PC-3 (cell line): Measurements from ENCODE around the gene HHIP.

ENCODE experiments used
- CTCF ChIP-seq: fragments of 300-600 bp; sonication (generic); conservative IDR thresholded peaks from 2 replicates; pipeline ENCODE4 v1.5.1; 2017; ENCODE audit warnings: antibody characterized with exemption, low read depth, mild to moderate bottlenecking, low read length
- EZH2 ChIP-seq: fragments of 300-600 bp; sonication (generic); IDR thresholded peaks from one replicate; pipeline ENCODE4 v1.6.1; 2017; ENCODE audit warnings: antibody characterized with exemption, mild to moderate bottlenecking, low read length; ENCODE audit not compliant: unreplicated experiment
- EZH2phosphoT487 ChIP-seq: fragments of 300-600 bp; sonication (generic); IDR thresholded peaks from 2 replicates; pipeline ENCODE4 v1.6.1; 2018; ENCODE audit warnings: mild to moderate bottlenecking, antibody characterized with exemption, low read length, borderline replicate concordance

GRCh38 chr4:144757969-144758368, 112.0 kb downstream of the HHIP start:
- TF ChIP-seq CTCF (no peak), EZH2 (no peak), EZH2phosphoT487 (no peak)
